Middle frontal gyrus (tissue), 1 donor: ENCODE results near the gene TTC28.

Experiments
- DNase-seq: peaks from one replicate; pipeline ENCODE4 v3.0.0-alpha.2; 2015; ENCODE audit warnings: low spot score; ENCODE audit errors: extremely low spot score

Gene TTC28

DNA sequence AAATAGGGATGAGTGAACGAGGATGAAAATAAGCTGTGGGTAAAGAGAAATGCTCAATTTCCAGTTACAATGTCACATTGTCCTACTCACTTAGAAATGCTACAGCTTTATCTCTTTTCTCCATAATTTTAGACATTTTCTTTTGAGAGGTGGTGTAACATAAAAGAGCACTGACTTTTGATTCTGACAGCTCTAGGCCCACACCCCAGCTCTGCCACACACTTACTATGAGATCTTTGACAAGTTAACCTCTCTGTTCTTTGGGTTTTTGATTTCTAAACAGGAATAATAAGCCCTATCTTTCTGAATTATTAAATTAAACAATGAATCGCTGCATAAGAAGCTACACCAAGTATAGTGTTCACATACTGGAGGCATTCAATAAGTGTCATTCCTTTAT is 532.2 kb downstream of the TTC28 start:
- DNase-seq = no peak

DNA sequence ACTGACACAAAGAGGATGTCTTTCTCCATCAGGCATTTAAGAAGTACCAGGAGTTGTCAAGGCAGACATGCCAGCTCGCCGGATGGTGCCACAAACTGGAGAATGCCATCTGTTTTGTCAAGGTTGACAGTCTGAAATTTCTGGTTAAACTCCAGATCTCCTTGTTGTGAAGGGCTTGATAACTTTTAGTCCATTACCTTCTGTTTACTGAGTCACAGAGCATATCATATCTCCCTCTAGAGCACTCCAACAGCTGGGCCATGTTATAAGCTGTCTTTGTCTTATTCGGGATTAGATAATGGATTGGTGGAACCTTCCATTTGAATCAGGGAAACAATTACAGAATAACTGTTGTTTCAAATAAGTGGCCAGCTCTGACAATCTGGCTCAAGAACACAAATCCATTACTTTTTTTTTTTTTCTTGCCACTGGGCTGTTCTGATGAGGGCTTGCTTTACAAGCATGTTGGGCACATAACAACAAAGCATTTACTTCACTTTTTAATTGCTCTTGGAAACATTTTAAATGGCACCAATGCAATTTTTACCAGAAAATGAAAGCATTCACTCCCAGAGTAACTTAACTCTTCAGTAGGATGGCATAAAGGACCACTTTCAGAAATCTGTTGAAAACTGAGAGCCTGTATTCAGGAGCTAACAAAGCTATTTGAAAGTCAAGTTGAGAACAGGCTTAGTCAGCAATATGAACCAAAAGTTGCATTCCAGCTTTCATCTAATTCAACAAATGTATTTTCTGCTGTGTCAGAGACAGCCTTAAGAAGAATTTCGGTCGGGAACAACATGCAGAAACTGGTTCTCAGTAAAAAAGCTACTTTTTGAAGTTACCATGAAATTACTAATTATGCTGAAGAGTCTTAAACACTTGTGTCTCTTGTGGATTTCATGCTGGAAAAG is 533.0 kb downstream of the TTC28 start:
- no peak for DNase-seq

- DNase-seq = no peak
Measured at GRCh38 chr22:28143961-28144745, 535.5 kb downstream of the TTC28 start.

DNA sequence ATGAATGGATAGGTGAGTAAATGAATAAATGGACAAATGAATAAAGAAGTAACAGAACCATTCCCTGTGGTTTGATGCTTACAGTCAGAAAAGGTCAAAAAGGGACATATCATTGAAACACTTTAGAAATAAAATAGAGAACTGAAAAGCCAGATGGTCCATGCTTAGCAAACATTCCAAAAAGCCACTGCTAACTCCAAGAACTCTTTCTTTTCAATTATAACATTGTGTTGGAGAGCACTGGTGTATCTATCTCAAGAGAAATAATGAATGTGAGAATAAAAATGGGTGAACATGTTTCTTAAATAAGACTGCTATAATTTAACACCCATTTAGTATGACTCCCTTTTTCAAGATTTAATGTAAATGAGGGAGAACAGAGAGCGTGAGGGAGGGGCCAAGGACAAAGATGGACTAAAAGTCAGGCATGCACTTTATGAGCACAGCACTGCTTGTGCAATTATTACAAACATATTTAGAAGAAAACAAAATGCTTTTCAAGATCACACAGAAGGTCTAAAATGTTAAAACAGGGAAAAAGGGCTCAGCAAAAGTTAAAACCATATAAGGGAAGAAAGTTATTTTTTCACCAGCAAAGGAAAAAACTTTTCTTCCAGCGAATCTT is 536.3 kb downstream of the TTC28 start:
- no peak for DNase-seq

GRCh38 chr22:28142361-28142961 is 537.2 kb downstream of the TTC28 start:
- DNase-seq = no peak

- DNase-seq = no peak
Measured at GRCh38 chr22:28141614-28142013, 538.0 kb downstream of the TTC28 start.

- no peak for DNase-seq
Measured at GRCh38 chr22:28139961-28140360, 539.7 kb downstream of the TTC28 start.

GRCh38 chr22:28139516-28139915 is 540.1 kb downstream of the TTC28 start:
- DNase-seq = no peak

- DNase-seq = no peak
Measured at GRCh38 chr22:28137036-28137435, 542.6 kb downstream of the TTC28 start.

- no peak for DNase-seq
Measured at GRCh38 chr22:28132466-28132865, 547.2 kb downstream of the TTC28 start.

DNA sequence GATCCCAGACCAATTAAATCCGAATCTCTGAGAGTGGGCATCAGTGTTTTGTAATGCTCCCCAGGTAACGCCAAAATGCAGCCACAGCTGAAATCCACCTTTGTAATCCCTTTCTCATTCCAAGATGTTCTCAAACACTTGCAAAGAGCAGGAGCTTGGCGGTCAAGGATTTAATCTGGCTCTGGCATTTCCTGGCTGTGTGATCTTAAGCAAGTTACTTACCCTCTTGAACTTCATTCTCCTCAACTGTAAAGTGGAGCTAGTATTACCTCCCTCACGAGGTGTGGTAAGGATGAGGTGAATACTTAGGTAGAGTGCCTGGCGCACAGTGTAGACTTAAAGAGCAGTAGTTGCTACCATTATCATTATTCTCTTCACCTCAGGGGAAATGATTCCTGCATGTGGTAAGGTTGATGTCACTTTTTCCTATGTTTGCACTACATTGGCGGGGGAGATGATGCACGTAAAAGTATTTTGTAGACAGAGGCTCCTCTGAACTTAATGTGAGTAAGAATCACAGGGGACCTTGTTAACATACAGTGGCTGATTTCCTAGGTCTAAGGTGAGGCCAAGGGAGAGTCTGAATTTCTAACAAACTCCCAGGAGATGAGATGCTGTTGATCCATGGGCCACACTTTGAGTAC is 550.2 kb downstream of the TTC28 start:
- DNase-seq = no peak

- no peak for DNase-seq
Measured at GRCh38 chr22:28128827-28129226, 550.8 kb downstream of the TTC28 start.

- no peak for DNase-seq
Measured at GRCh38 chr22:28125799-28126198, 553.8 kb downstream of the TTC28 start.

DNA sequence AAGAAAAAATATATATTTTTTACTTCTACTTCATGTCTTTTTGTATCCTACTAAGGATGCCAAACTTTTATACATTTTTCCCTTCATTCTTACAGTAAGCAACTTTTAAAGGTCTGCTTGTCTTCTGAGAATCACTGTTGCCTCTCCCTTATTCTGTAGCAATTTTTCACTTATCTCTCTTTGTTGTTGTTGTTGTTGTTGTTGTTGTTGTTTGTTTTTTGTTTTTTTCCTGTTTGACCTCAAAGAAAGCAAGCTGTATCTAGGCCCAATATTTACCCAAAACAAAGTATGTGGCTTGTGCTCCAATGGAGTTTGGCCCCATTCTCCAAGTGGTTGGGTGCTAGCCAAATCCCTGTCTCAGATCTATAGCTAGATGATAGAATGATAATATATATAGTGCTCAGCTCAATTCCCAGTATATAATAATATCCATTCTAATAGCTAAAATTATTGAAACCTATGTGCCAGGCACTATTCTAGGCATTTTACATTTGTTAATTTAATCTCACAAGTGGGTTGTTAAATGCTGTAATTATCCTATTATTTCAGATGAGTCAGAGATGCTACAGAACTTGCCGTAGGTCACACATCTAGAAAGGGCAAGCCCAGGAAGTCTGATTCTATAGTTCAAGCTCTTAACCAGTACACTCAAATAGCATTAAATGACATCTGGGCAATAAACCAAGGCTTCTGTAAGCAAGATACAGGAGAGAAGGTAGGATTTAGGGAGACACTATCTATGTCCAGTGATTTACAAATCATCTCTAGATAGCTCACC is 555.5 kb downstream of the TTC28 start:
- no peak for DNase-seq

DNA sequence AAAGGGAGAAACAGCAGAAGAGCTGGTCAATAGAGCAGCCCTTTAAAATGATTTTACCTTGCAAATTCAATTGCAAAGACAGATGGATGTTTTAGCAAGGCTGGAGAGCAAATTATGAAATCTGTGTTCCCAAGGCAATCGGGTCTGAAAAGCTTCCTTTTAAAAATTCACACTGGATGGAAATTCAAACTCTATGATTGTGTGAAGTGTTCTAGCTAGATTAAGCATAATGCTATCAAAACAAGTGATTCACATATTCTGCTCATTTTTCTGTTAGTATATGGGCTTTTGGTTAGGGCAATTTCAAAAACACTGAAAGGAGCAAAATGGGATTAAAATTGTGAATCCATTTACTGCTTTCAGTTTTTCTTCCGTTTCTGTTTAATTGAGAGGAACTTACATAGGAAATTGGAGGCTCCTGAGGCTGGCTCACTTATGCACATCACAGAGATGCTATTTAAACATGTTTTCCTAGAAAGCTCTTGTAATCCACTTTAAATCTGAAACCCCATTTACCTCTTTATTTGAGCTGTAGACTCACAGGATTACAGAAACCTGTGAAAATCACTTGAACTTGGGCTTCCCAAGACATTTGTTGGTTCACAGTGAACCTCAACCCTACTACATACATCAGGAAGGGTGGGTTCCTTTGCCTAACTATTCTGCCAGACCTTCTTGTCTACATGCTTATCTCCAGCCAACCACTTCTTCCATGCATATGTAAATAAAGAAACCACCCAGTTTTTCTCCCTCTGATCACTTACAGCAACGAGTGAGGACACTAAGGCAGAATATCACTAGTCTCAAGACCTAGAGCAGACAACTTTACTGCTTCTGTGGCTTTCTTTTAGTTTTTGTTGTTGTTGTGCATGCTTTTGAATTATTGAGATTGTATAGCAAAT is 558.7 kb downstream of the TTC28 start:
- no peak for DNase-seq

GRCh38 chr22:28118957-28119631 is 560.5 kb downstream of the TTC28 start:
- no peak for DNase-seq

DNA sequence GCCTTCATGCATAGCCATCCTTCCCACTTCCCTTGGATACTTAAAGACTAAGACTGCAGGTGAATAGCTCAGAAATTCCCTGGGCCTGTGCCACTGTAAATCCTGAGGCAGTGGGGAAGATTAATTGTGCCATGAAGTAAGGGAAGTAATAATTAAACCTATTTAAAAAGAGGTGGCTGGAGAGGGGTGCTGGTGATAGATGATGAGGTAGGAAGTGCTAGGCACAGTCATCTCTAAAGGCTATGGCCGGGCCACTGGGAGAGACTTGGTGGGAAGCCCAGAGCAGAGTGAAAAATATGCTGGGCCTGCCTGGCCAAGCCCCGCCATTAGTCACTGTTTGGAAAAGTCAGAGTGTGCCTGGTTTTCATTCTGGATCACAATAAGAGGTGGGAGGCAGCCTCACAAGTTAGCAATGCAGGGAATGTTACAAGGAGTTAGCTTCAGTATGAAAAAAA is 563.4 kb downstream of the TTC28 start:
- DNase-seq = no peak

- DNase-seq = no peak
Measured at GRCh38 chr22:28115426-28115825, 564.2 kb downstream of the TTC28 start.
